ENCODE results near the gene THRB. TPM values are rescaled to one million over a fixed set of nuclear protein-coding genes. Genes with fewer than 3 reads are reported as not detected.
A peak's percentile ranks its signal among the peaks of the same experiment; 100 is the strongest.

Gene THRB
- total RNA-seq, 1 experiment from 2014 or later, result 13.5 TPM

DNA sequence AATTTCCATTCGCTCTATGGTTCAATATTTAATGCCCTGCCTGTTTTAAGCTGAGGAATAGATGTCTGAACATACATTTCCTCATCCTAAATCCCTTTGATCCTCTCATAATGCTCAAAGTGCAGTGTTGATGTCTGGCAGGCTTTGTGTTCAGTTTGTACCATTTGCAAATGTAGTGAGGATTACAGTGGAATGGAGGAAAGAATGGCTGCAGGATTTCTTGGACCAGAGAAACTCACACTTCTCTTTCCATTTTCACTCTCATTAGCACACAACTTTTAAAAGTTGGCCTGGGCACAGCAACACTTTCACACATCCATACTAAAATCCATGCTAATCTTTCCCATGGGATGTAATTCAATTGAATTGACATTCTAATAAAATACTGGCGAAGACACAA, 28.6 kb upstream of the THRB start:
- H3K9me3 Mint-ChIP-seq (ENCODE audit: low read depth, unreplicated experiment), result no peaks in the 10 kb centered on the region
- CTCF ChIA-PET, result interaction anchor here (0.5 to 0.9 kb wide), 2 partner anchors 124 to 255 kb away, joined by 3 to 5 read pairs; no protein-coding TSS in a partner anchor
- DNase-seq, result no peak
- H3K27me3 Mint-ChIP-seq (ENCODE audit: unreplicated experiment), result no peaks in the 10 kb centered on the region
- H3K4me1 Mint-ChIP-seq (ENCODE audit: low read depth, unreplicated experiment), result peaks cover 47% of the 10 kb centered on the region
- TF ChIP-seq, protein P1, sequence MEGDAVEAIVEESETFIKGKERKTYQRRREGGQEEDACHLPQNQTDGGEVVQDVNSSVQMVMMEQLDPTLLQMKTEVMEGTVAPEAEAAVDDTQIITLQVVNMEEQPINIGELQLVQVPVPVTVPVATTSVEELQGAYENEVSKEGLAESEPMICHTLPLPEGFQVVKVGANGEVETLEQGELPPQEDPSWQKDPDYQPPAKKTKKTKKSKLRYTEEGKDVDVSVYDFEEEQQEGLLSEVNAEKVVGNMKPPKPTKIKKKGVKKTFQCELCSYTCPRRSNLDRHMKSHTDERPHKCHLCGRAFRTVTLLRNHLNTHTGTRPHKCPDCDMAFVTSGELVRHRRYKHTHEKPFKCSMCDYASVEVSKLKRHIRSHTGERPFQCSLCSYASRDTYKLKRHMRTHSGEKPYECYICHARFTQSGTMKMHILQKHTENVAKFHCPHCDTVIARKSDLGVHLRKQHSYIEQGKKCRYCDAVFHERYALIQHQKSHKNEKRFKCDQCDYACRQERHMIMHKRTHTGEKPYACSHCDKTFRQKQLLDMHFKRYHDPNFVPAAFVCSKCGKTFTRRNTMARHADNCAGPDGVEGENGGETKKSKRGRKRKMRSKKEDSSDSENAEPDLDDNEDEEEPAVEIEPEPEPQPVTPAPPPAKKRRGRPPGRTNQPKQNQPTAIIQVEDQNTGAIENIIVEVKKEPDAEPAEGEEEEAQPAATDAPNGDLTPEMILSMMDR (IDR thresholded peaks at IDR 0.05; ENCODE audit: unreplicated experiment), result no peak
- no peak overlapping the region for H3K4me3 Mint-ChIP-seq (ENCODE audit: low read depth, unreplicated experiment)
- no peak overlapping the region for H3K27ac Mint-ChIP-seq (ENCODE audit: unreplicated experiment)
- BruUV-seq (replicated peaks), result no TSS peak
- intact Hi-C loops (cut with micrococcal nuclease; ENCODE audit: unreplicated experiment), result loop anchor here (5.0 kb wide), 1 partner anchor 74 kb away; no protein-coding TSS in a partner anchor
- H3K36me3 Mint-ChIP-seq (ENCODE audit: insufficient read depth, unreplicated experiment), result peaks cover 21% of the 10 kb centered on the region

GRCh38 chr3:24522146-24522579, 27.5 kb upstream of the THRB start:
- Mint-ChIP-seq H3K9me3 (ENCODE audit: low read depth, unreplicated experiment) (no peaks in the 10 kb centered on the region), H3K36me3 (ENCODE audit: insufficient read depth, unreplicated experiment) (peaks cover 21% of the 10 kb centered on the region), H3K27ac (ENCODE audit: unreplicated experiment) (no peak overlapping the region), H3K4me3 (ENCODE audit: low read depth, unreplicated experiment) (peak overlapping the region; percentile 67), H3K27me3 (ENCODE audit: unreplicated experiment) (no peaks in the 10 kb centered on the region), H3K4me1 (ENCODE audit: low read depth, unreplicated experiment) (peaks cover 47% of the 10 kb centered on the region)
- TF ChIP-seq, protein P1 (IDR thresholded peaks at IDR 0.05; ENCODE audit: unreplicated experiment), result no peak
- intact Hi-C loops (cut with micrococcal nuclease; ENCODE audit: unreplicated experiment), result loop anchor here (5.0 kb wide), 1 partner anchor 75 kb away; no protein-coding TSS in a partner anchor
- CTCF ChIA-PET, result interaction anchor here (1.8 kb wide), 1 partner anchor 26 kb away, joined by 8 read pairs; no protein-coding TSS in a partner anchor
- no peak for DNase-seq
- no TSS peak for BruUV-seq (replicated peaks)

- intact Hi-C loops (cut with micrococcal nuclease; ENCODE audit: unreplicated experiment), result loop anchor here (5.0 kb wide), 1 partner anchor 76 kb away; no protein-coding TSS in a partner anchor
- Mint-ChIP-seq H3K36me3 (ENCODE audit: insufficient read depth, unreplicated experiment) (peaks cover 21% of the 10 kb centered on the region), H3K4me1 (ENCODE audit: low read depth, unreplicated experiment) (peaks cover 47% of the 10 kb centered on the region), H3K27me3 (ENCODE audit: unreplicated experiment) (no peaks in the 10 kb centered on the region), H3K27ac (ENCODE audit: unreplicated experiment) (no peak overlapping the region), H3K9me3 (ENCODE audit: low read depth, unreplicated experiment) (no peaks in the 10 kb centered on the region), H3K4me3 (ENCODE audit: low read depth, unreplicated experiment) (peak overlapping the region; percentile 67)
- no TSS peak for BruUV-seq (replicated peaks)
- DNase-seq, result peak; percentile 59
- CTCF ChIA-PET, result interaction anchor here (1.8 kb wide), 1 partner anchor 25 kb away, joined by 8 read pairs; no protein-coding TSS in a partner anchor
- TF ChIP-seq, protein P1 (IDR thresholded peaks at IDR 0.05; ENCODE audit: unreplicated experiment), result no peak
Measured at GRCh38 chr3:24521420-24522145, 26.9 kb upstream of the THRB start.

GRCh38 chr3:24520976-24521419, 26.3 kb upstream of the THRB start:
- CTCF ChIA-PET, result interaction anchor here (0.6 to 1.8 kb wide), 2 partner anchors 19 to 25 kb away, joined by 3 to 8 read pairs; no protein-coding TSS in a partner anchor
- TF ChIP-seq, protein P1 (IDR thresholded peaks at IDR 0.05; ENCODE audit: unreplicated experiment), result no peak
- peaks cover 21% of the 10 kb centered on the region for H3K36me3 Mint-ChIP-seq (ENCODE audit: insufficient read depth, unreplicated experiment)
- peak overlapping the region; percentile 72 for H3K27ac Mint-ChIP-seq (ENCODE audit: unreplicated experiment)
- intact Hi-C loops (cut with micrococcal nuclease; ENCODE audit: unreplicated experiment), result loop anchor here (5.0 kb wide), 1 partner anchor 76 kb away; no protein-coding TSS in a partner anchor
- DNase-seq, result peak; percentile 47
- peaks cover 47% of the 10 kb centered on the region for H3K4me1 Mint-ChIP-seq (ENCODE audit: low read depth, unreplicated experiment)
- no peaks in the 10 kb centered on the region for H3K9me3 Mint-ChIP-seq (ENCODE audit: low read depth, unreplicated experiment)
- H3K4me3 Mint-ChIP-seq (ENCODE audit: low read depth, unreplicated experiment), result peak overlapping the region; percentile 67
- no peaks in the 10 kb centered on the region for H3K27me3 Mint-ChIP-seq (ENCODE audit: unreplicated experiment)
- no TSS peak for BruUV-seq (replicated peaks)

All from Calu3 (cell line).